WI38 (cell line): Measurements from ENCODE around the gene RPL19.
"Not testable (repeated sequence)": the region's sequence is repeated elsewhere in the genome, so short reads cannot be mapped to it uniquely, and the experiment has no call there.

Experiments
- H3K4me3 ChIP-seq: 2 replicates; pipeline ENCODE4 v1.5.1; 2011; ENCODE audit warnings: low read depth, mild to moderate bottlenecking, control low read depth, low read length
- TF ChIP-seq, protein P1 (sequence below): IDR thresholded peaks from 2 replicates; pipeline ENCODE4 v1.5.1; 2012; ENCODE audit warnings: low read depth, mild to moderate bottlenecking, control low read depth, low read length

The RPL19 gene

GRCh38 chr17:39246274-39246673 lies 46.2 kb downstream of the RPL19 start:
- H3K4me3 ChIP-seq, result no peak overlapping the region
- TF ChIP-seq, protein P1, sequence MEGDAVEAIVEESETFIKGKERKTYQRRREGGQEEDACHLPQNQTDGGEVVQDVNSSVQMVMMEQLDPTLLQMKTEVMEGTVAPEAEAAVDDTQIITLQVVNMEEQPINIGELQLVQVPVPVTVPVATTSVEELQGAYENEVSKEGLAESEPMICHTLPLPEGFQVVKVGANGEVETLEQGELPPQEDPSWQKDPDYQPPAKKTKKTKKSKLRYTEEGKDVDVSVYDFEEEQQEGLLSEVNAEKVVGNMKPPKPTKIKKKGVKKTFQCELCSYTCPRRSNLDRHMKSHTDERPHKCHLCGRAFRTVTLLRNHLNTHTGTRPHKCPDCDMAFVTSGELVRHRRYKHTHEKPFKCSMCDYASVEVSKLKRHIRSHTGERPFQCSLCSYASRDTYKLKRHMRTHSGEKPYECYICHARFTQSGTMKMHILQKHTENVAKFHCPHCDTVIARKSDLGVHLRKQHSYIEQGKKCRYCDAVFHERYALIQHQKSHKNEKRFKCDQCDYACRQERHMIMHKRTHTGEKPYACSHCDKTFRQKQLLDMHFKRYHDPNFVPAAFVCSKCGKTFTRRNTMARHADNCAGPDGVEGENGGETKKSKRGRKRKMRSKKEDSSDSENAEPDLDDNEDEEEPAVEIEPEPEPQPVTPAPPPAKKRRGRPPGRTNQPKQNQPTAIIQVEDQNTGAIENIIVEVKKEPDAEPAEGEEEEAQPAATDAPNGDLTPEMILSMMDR, result no peak

DNA sequence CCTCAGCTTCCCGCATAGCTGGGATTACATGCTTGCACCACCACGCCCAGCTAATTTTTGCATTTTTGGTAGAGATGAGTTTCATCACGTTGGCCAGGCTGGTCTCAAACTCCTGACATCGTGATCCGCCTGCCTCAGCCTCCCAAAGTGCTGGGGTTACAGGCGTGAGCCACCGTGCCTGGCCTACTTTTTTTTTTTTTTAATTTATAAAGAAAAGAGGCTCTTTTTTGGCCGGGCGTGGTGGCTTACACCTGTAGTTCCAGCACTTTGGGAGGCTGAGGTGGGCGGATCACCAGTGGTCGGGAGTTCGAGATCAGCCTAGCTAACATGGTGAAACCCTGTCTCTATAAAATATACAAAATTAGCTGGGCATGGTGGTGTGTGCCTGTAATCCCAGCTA lies 50.0 kb downstream of the RPL19 start:
- H3K4me3 ChIP-seq, result not testable (repeated sequence)

GRCh38 chr17:39251997-39252396 lies 51.9 kb downstream of the RPL19 start:
- TF ChIP-seq, protein P1, result no peak
- no peak overlapping the region for H3K4me3 ChIP-seq

GRCh38 chr17:39252788-39253460 lies 52.8 kb downstream of the RPL19 start:
- H3K4me3 ChIP-seq, result no peak overlapping the region
- TF ChIP-seq, protein P1, result no peak
